NCI-H460 (cell line): Measurements from ENCODE around the gene TRIM21. TPM values are rescaled to one million over a fixed set of nuclear protein-coding genes. Genes with fewer than 3 reads are reported as not detected.
A peak's percentile ranks its signal among the peaks of the same experiment; 100 is the strongest.
"Not testable (repeated sequence)": the region's sequence is repeated elsewhere in the genome, so short reads cannot be mapped to it uniquely, and the experiment has no call there.

Source experiments
- DNase-seq: peaks from one replicate; pipeline ENCODE4 v3.0.0-alpha.2; 2016; ENCODE audit warnings: low read depth; ENCODE audit errors: extremely low read depth
- polyA plus RNA-seq: library from polyadenylated mRNA; depleted of rRNA; stranded (reverse); fragments of >200 nt; gene quantifications from 2 replicates; pipeline ENCODE4 v1.2.3, GENCODE V29; 2014; cell fraction: nucleus; rRNA removed
- total RNA-seq: library from RNA; depleted of rRNA; stranded (reverse); fragments of >200 nt; shearing (Covaris generic); gene quantifications from 2 replicates; pipeline ENCODE4 v1.2.3, GENCODE V29; 2014; rRNA removed

Gene TRIM21
- 8.0 and 12.4 TPM in 2 replicates for total RNA-seq
- 4.0 and 5.8 TPM in 2 replicates for polyA plus RNA-seq

- DNase-seq, result peak; percentile 80
Observed at GRCh38 chr11:4393209-4393857, at the start of gene TRIM21. Gene TRIM21, minus strand, starts transcription at chr11:4393702. Its CDS starts 3,293 bp downstream, at chr11:4390409.

GRCh38 chr11:4441515-4441914 is 48.0 kb upstream of the TRIM21 start:
- DNase-seq, result no peak

- DNase-seq, result no peak
Observed at GRCh38 chr11:4436411-4436810, 42.9 kb upstream of the TRIM21 start.

GRCh38 chr11:4433856-4434255 is 40.4 kb upstream of the TRIM21 start:
- no peak for DNase-seq

GRCh38 chr11:4430051-4430450 is 36.5 kb upstream of the TRIM21 start:
- DNase-seq, result no peak

- no peak for DNase-seq
Observed at GRCh38 chr11:4418403-4418802, 24.9 kb upstream of the TRIM21 start.

GRCh38 chr11:4416816-4417215 is 23.3 kb upstream of the TRIM21 start:
- DNase-seq, result no peak

- no peak for DNase-seq
Observed at GRCh38 chr11:4416306-4416705, 22.8 kb upstream of the TRIM21 start.

- DNase-seq, result not testable (repeated sequence)
Observed at GRCh38 chr11:4406206-4406605, 12.7 kb upstream of the TRIM21 start.

- no peak for DNase-seq
Observed at GRCh38 chr11:4393858-4394223, 339 bp upstream of the TRIM21 start.

- DNase-seq, result no peak
Observed at GRCh38 chr11:4388221-4388620, 5.3 kb downstream of the TRIM21 start.

GRCh38 chr11:4385978-4386740 is 7.3 kb downstream of the TRIM21 start:
- DNase-seq, result no peak

GRCh38 chr11:4381901-4382300 is 11.6 kb downstream of the TRIM21 start:
- DNase-seq, result no peak

- DNase-seq, result no peak
Observed at GRCh38 chr11:4375431-4376140, 17.9 kb downstream of the TRIM21 start.

GRCh38 chr11:4370166-4370565 is 23.3 kb downstream of the TRIM21 start:
- DNase-seq, result no peak

- no peak for DNase-seq
Observed at GRCh38 chr11:4368286-4368685, 25.2 kb downstream of the TRIM21 start, which contains the start of gene OR52B4. Gene OR52B4, minus strand, starts transcription at chr11:4368386. Its CDS starts 91 bp downstream, at chr11:4368295.

GRCh38 chr11:4348142-4348541 is 45.4 kb downstream of the TRIM21 start:
- not testable (repeated sequence) for DNase-seq

GRCh38 chr11:4345366-4345765 is 48.1 kb downstream of the TRIM21 start:
- DNase-seq, result not testable (repeated sequence)
